ENCODE results near the gene MUL1.

- TF ChIP-seq CTCF (IDR thresholded peaks at IDR 0.05): no peak
- no peak for TF ChIP-seq EP300 (IDR thresholded peaks at IDR 0.05)
- no peak for TF ChIP-seq POLR2A (IDR thresholded peaks at IDR 0.05)
- no peak for TF ChIP-seq POLR2AphosphoS5 (IDR thresholded peaks at IDR 0.05)
Measured at GRCh38 chr1:20470194-20470593, 37.8 kb downstream of the MUL1 start.
